Astrocyte (in vitro differentiated cells and primary cell): Measurements from ENCODE around the gene HERC2. TPM values are rescaled to one million over a fixed set of nuclear protein-coding genes. Genes with fewer than 3 reads are reported as not detected.

Experiments
- DNase-seq: peaks from one replicate; pipeline ENCODE4 v3.0.0-alpha.2; 2010; ENCODE audit warnings: low read depth
- FAIRE-seq: peaks from 2 replicates; lab custom pipeline; 2011; peaks lifted over from hg19 to GRCh38; lab: Jason Lieb, UNC
- H2AFZ ChIP-seq: 2 replicates; pipeline ENCODE4 v1.6.0; 2012; ENCODE audit warnings: low read depth, low read length, inconsistent platforms
- H3K27ac ChIP-seq: 2 replicates; pipeline ENCODE4 v1.5.1; 2011; ENCODE audit warnings: low read depth, low read length, inconsistent platforms
- H3K27me3 ChIP-seq: 2 replicates; pipeline ENCODE4 v1.6.0; 2011; ENCODE audit warnings: low read length, inconsistent platforms; ENCODE audit not compliant: insufficient read depth
- H3K36me3 ChIP-seq: 2 replicates; pipeline ENCODE4 v1.5.1; 2011; ENCODE audit warnings: low read length, inconsistent platforms; ENCODE audit not compliant: insufficient read depth
- H3K4me1 ChIP-seq: 2 replicates; pipeline ENCODE4 v1.5.1; 2011; ENCODE audit warnings: low read length, inconsistent platforms; ENCODE audit not compliant: insufficient read depth
- H3K4me2 ChIP-seq: 2 replicates; pipeline ENCODE4 v1.6.0; 2012; ENCODE audit warnings: low read length, inconsistent platforms
- H3K4me3 ChIP-seq: 2 replicates; pipeline ENCODE4 v1.5.1; 2011; ENCODE audit warnings: low read depth, mild to moderate bottlenecking, low read length, inconsistent platforms; ENCODE audit not compliant: insufficient read depth
- H3K79me2 ChIP-seq: 2 replicates; pipeline ENCODE4 v1.6.0; 2012; ENCODE audit warnings: mild to moderate bottlenecking, low read length, inconsistent platforms; ENCODE audit not compliant: insufficient read depth
- H3K9ac ChIP-seq: 2 replicates; pipeline ENCODE4 v1.6.0; 2012; ENCODE audit warnings: mild to moderate bottlenecking, low read length, inconsistent platforms
- H3K9me3 ChIP-seq: 2 replicates; pipeline ENCODE4 v1.5.1; 2012; ENCODE audit warnings: low read depth, mild to moderate bottlenecking, low read length, inconsistent platforms; ENCODE audit not compliant: insufficient read depth
- H4K20me1 ChIP-seq: 2 replicates; pipeline ENCODE4 v1.6.0; 2012; ENCODE audit warnings: low read length, inconsistent platforms; ENCODE audit not compliant: insufficient read depth
- H3K27ac Mint-ChIP-seq: one replicate; pipeline ENCODE4 v1.8.0; 2021; ENCODE audit warnings: mild to moderate bottlenecking, mixed read lengths; ENCODE audit not compliant: unreplicated experiment
- H3K27me3 Mint-ChIP-seq: one replicate; pipeline ENCODE4 v1.8.0; 2021; ENCODE audit warnings: low read depth, mixed read lengths; ENCODE audit not compliant: unreplicated experiment
- H3K36me3 Mint-ChIP-seq: one replicate; pipeline ENCODE4 v1.8.0; 2021; ENCODE audit warnings: low read depth, mixed read lengths; ENCODE audit not compliant: unreplicated experiment
- H3K4me1 Mint-ChIP-seq: one replicate; pipeline ENCODE4 v1.8.0; 2021; ENCODE audit warnings: low read depth, mixed read lengths; ENCODE audit not compliant: unreplicated experiment
- H3K4me3 Mint-ChIP-seq: one replicate; pipeline ENCODE4 v1.8.0; 2021; ENCODE audit warnings: mild to moderate bottlenecking, moderate library complexity, mixed read lengths; ENCODE audit not compliant: unreplicated experiment
- H3K9me3 Mint-ChIP-seq: one replicate; pipeline ENCODE4 v1.8.0; 2021; ENCODE audit warnings: mild to moderate bottlenecking, mixed read lengths; ENCODE audit not compliant: unreplicated experiment
- EZH2 ChIP-seq: IDR thresholded peaks from 2 replicates; pipeline ENCODE4 v1.6.1; 2012; ENCODE audit warnings: mild to moderate bottlenecking, low read length, inconsistent platforms; ENCODE audit not compliant: insufficient read depth
- total RNA-seq: library from RNA; stranded (reverse); gene quantifications from 2 replicates; pipeline ENCODE4 v1.2.1, GENCODE V29; 2021
- TF ChIP-seq, protein P1 (sequence below): IDR thresholded peaks from 2 replicates; pipeline ENCODE4 v1.5.1; 2011; ENCODE audit warnings: low read depth, mild to moderate bottlenecking, inconsistent platforms, low read length, moderate library complexity; ENCODE audit not compliant: insufficient read depth

HERC2 gene
- total RNA-seq, 1 donor from 2014 or later = 61.5 TPM

DNA sequence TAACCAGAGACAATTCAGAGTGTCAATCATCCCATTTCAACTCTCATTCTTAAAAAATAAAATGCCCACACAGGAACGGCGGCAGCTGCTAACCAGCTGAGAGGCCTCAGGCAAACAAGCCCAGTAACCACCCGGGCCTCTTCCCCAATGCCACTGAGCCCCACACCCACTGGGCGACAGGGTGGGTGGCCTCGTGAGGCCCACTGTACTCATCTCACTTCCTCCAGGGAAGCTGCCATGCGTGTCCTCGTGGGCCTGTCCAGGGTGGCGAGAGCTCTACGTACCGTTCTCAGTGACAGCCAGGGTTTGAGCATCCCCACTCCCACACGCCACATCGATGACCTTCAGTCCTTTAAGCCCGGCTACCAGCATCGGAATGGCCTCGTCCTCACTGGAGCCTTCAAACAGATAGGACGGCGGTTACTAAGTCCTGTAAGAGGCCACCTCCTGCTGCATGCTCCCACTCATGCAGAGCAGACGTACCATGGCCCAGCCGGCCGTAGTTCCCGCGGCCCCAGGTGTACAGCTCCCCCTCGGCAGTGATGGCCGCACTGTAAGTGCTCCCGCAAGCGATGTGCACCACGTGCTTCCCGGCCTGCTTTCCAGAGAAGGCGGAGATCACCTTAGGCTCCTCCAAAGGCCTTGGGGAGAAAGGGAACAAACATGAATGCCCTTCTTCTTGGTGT lies 56.5 kb downstream of the HERC2 start:
- Mint-ChIP-seq H3K36me3 (peaks cover 22% of the 10 kb centered on the region), H3K27ac (no peak overlapping the region)
- no peak for FAIRE-seq

DNA sequence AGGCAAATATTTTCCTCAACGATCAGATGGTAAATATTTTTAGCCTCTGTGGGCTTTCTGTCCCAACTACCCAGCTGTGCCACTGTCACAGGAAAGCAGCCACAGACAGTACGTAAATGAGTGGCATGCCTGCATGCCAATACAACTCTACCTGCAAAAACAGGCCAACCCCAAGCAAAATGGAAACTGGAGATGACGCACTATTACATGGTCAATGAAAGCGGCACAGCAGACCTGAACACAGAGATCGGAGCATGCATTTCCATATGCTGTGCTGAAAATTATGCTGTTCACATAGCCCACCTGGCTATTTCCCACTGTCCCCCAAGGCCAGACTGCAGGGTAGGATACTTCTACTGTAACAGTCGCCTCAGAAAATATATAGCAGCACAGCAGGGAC lies 57.8 kb downstream of the HERC2 start:
- TF ChIP-seq, protein P1, sequence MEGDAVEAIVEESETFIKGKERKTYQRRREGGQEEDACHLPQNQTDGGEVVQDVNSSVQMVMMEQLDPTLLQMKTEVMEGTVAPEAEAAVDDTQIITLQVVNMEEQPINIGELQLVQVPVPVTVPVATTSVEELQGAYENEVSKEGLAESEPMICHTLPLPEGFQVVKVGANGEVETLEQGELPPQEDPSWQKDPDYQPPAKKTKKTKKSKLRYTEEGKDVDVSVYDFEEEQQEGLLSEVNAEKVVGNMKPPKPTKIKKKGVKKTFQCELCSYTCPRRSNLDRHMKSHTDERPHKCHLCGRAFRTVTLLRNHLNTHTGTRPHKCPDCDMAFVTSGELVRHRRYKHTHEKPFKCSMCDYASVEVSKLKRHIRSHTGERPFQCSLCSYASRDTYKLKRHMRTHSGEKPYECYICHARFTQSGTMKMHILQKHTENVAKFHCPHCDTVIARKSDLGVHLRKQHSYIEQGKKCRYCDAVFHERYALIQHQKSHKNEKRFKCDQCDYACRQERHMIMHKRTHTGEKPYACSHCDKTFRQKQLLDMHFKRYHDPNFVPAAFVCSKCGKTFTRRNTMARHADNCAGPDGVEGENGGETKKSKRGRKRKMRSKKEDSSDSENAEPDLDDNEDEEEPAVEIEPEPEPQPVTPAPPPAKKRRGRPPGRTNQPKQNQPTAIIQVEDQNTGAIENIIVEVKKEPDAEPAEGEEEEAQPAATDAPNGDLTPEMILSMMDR = no peak
- no peak overlapping the region for H2AFZ ChIP-seq
- Mint-ChIP-seq H3K4me3 (no peak overlapping the region), H3K9me3 (no peaks in the 10 kb centered on the region), H3K4me1 (peaks cover 4% of the 10 kb centered on the region), H3K27me3 (no peaks in the 10 kb centered on the region), H3K27ac (no peak overlapping the region), H3K36me3 (peaks cover 18% of the 10 kb centered on the region)
- no peak overlapping the region for H3K9ac ChIP-seq
- H3K9me3 ChIP-seq = no peaks in the 10 kb centered on the region
- peaks cover 41% of the 10 kb centered on the region for H3K79me2 ChIP-seq
- H4K20me1 ChIP-seq = peaks cover 39% of the 10 kb centered on the region
- FAIRE-seq (no peak), DNase-seq (no peak)
- no peaks in the 10 kb centered on the region for H3K27me3 ChIP-seq
- H3K4me3 ChIP-seq = no peak overlapping the region
- no peak overlapping the region for H3K27ac ChIP-seq
- H3K4me2 ChIP-seq = no peak overlapping the region
- H3K36me3 ChIP-seq = peaks cover 39% of the 10 kb centered on the region
- no peaks in the 10 kb centered on the region for H3K4me1 ChIP-seq

More for the DNA sequence above, 56.5 kb downstream of the HERC2 start:
- no peaks in the 10 kb centered on the region for H3K27me3 Mint-ChIP-seq
- Histone ChIP-seq H3K79me2 (peaks cover 32% of the 10 kb centered on the region), H3K9me3 (no peaks in the 10 kb centered on the region), H3K4me1 (no peaks in the 10 kb centered on the region), H3K9ac (no peak overlapping the region), H3K4me2 (no peak overlapping the region), H3K4me3 (no peak overlapping the region), H4K20me1 (peaks cover 32% of the 10 kb centered on the region), H2AFZ (no peak overlapping the region), H3K27ac (no peak overlapping the region), H3K36me3 (peaks cover 38% of the 10 kb centered on the region), H3K27me3 (no peaks in the 10 kb centered on the region)
- TF ChIP-seq, protein P1 = no peak
- TF ChIP-seq EZH2 = no peak
- H3K4me3 Mint-ChIP-seq = no peak overlapping the region
- no peak for DNase-seq
- H3K4me1 Mint-ChIP-seq = peaks cover 4% of the 10 kb centered on the region
- no peaks in the 10 kb centered on the region for H3K9me3 Mint-ChIP-seq

DNA sequence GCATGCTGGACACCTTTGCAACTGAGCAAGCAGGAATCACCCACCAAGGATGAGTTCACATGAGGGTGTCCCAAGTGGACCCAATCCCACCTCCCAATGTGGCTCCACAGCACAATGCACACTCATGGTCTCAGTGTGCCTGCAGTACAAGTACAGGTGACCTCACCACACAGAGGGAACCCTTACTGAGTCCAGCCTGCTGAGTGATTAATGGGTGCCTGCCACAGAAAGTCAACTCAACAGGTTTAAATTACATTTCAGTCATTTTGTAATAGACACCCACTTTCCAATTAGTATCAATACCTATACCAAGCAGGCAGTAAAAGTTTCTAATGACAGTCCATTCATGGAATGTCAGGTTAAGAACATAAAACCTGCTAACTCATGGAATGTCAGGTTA lies 59.5 kb downstream of the HERC2 start:
- H3K4me2 ChIP-seq = no peak overlapping the region
- H3K9me3 ChIP-seq = no peaks in the 10 kb centered on the region
- H3K4me3 ChIP-seq = no peak overlapping the region
- peaks cover 59% of the 10 kb centered on the region for H3K79me2 ChIP-seq
- peaks cover 27% of the 10 kb centered on the region for H3K36me3 ChIP-seq
- peaks cover 4% of the 10 kb centered on the region for H3K4me1 Mint-ChIP-seq
- peaks cover 43% of the 10 kb centered on the region for H4K20me1 ChIP-seq
- no peak for TF ChIP-seq EZH2
- TF ChIP-seq, protein P1 = no peak
- no peak overlapping the region for H3K27ac ChIP-seq
- H3K27me3 Mint-ChIP-seq = no peaks in the 10 kb centered on the region
- H2AFZ ChIP-seq = no peak overlapping the region
- no peak overlapping the region for H3K4me3 Mint-ChIP-seq
- H3K27me3 ChIP-seq = no peaks in the 10 kb centered on the region
- no peak for FAIRE-seq
- no peaks in the 10 kb centered on the region for H3K9me3 Mint-ChIP-seq
- H3K27ac Mint-ChIP-seq = no peak overlapping the region
- H3K9ac ChIP-seq = no peak overlapping the region
- peaks cover 10% of the 10 kb centered on the region for H3K36me3 Mint-ChIP-seq
- no peak for DNase-seq
- no peaks in the 10 kb centered on the region for H3K4me1 ChIP-seq
